Stimulated activated naive B cell treated with anti-CD40 and anti-IgM and Interleukin-4, amounts not matched to agents 10 μg/mL and 1 μg/mL and 100 μg/mL, for 72 hours (primary cell): ENCODE measurements around the gene HELT.
"Not testable (repeated sequence)": the region's sequence is repeated elsewhere in the genome, so short reads cannot be mapped to it uniquely, and the experiment has no call there.

ENCODE experiments used
- ATAC-seq, 2 donors: fragments of 150-1000 bp; cut with Tn5 transposase; replicated peaks; 2 replicates each; pipeline ENCODE4 v1.10.0; 2021; ENCODE audit warnings: moderate library complexity in 1 of 2
- DNase-seq: peaks from one replicate; pipeline ENCODE4 v3.0.0; 2021
- H3K27ac Mint-ChIP-seq: one replicate; pipeline ENCODE4 v1.8.0; 2022; ENCODE audit warnings: mild to moderate bottlenecking, mixed read lengths
- H3K27me3 Mint-ChIP-seq, 2 donors: one replicate each; pipeline ENCODE4 v1.8.0; 2022; ENCODE audit warnings: mixed read lengths in 2 of 2
- H3K36me3 Mint-ChIP-seq, 2 donors: one replicate each; pipeline ENCODE4 v1.8.0; 2022; ENCODE audit warnings: mixed read lengths in 2 of 2, mild to moderate bottlenecking in 1 of 2
- H3K4me1 Mint-ChIP-seq, 2 donors: one replicate each; pipeline ENCODE4 v1.8.0; 2022; ENCODE audit warnings: mixed read lengths in 2 of 2, mild to moderate bottlenecking in 1 of 2
- H3K4me3 Mint-ChIP-seq, 2 donors: one replicate each; pipeline ENCODE4 v1.8.0; 2022; ENCODE audit warnings: mild to moderate bottlenecking in 2 of 2, mixed read lengths in 2 of 2, moderate library complexity in 1 of 2
- H3K9me3 Mint-ChIP-seq, 2 donors: one replicate each; pipeline ENCODE4 v1.8.0; 2022; ENCODE audit warnings: mixed read lengths in 2 of 2, mild to moderate bottlenecking in 1 of 2

HELT gene

GRCh38 chr4:185036019-185036418 lies 17.7 kb downstream of the HELT start:
- no peak overlapping the region for H3K27ac Mint-ChIP-seq
- DNase-seq (no peak), ATAC-seq (peak; percentile 53 to 82)
- peaks cover 35 to 55% of the 10 kb centered on the region in 2 donors for H3K27me3 Mint-ChIP-seq
- peaks cover 0 to 4% of the 10 kb centered on the region in 2 donors for H3K9me3 Mint-ChIP-seq
- no peak overlapping the region for H3K4me3 Mint-ChIP-seq
- H3K4me1 Mint-ChIP-seq: peaks cover 7% of the 10 kb centered on the region in 2 donors
- no peaks in the 10 kb centered on the region for H3K36me3 Mint-ChIP-seq

DNA sequence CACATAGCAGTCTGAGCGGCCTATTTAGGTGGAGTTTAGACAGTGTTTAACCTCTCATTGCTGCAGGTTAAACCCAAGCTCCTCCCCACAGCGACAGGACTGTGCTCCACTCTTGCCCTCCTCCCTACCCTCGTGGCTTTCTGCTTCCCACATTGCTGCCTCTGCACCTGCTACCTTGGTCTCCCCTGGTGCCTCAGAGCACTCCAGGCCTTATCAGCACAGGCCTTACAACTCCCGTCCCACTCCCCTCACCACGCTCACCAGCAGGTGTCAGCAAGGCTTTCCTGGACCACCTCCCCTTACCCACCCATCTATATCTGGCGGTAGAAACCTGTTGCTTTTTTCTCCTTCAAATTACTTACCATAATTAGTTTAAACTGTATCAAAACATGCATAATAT lies 18.6 kb downstream of the HELT start:
- peaks cover 0 to 4% of the 10 kb centered on the region in 2 donors for H3K9me3 Mint-ChIP-seq
- peaks cover 7% of the 10 kb centered on the region in 2 donors for H3K4me1 Mint-ChIP-seq
- no peaks in the 10 kb centered on the region for H3K36me3 Mint-ChIP-seq
- peaks cover 32 to 48% of the 10 kb centered on the region in 2 donors for H3K27me3 Mint-ChIP-seq
- ATAC-seq (no peak), DNase-seq (no peak)
- no peak overlapping the region for H3K4me3 Mint-ChIP-seq
- H3K27ac Mint-ChIP-seq: no peak overlapping the region

DNA sequence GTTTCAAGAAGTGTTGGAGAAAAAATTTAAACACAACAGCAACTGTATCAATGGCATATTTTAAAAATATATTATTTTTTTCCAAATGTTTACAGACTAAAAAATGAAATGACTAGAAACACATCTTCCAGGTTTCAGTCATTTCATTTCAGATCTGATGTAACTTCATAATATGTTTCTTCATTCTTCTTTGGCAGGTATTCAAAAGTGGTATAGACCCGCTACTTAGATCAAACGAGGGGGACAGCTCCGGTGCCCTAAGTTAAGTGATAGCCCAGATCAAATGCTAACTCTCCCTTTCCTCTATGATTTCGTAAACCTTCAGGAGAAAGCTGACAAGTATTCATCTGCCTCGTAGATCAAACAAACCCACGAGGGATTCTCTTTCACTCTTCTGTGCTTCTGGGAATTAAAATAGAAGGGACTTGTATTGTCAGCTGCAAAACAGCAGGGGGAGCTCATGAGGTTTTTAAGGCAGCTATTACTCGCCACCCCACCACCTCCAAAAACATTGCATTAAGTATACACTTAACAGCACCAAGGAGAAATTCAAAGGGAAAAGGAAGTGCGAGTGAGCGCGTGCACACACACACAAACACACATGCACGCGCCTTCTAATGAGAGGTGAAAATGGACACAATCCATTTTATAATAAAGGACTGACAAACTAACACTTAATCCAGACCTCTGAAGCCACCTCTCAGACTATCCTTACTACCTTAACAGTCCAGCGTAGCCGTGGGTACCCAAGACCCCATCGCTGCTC lies 21.4 kb downstream of the HELT start:
- Mint-ChIP-seq H3K9me3 (peaks cover 0 to 4% of the 10 kb centered on the region in 2 donors), H3K4me1 (peaks cover 7% of the 10 kb centered on the region in 2 donors), H3K36me3 (no peaks in the 10 kb centered on the region), H3K27ac (no peak overlapping the region), H3K4me3 (peak overlapping the region in 1 of 2 donors; percentile 23), H3K27me3 (peaks cover 25 to 34% of the 10 kb centered on the region in 2 donors)
- ATAC-seq (peak; percentile 73 to 81), DNase-seq (peak; percentile 20)

- H3K27me3 Mint-ChIP-seq: peaks cover 25 to 39% of the 10 kb centered on the region in 2 donors
- ATAC-seq (no peak), DNase-seq (no peak)
- H3K9me3 Mint-ChIP-seq: peaks cover 0 to 4% of the 10 kb centered on the region in 2 donors
- H3K36me3 Mint-ChIP-seq: no peaks in the 10 kb centered on the region
- H3K4me3 Mint-ChIP-seq: no peak overlapping the region
- H3K27ac Mint-ChIP-seq: no peak overlapping the region
- peaks cover 7% of the 10 kb centered on the region in 2 donors for H3K4me1 Mint-ChIP-seq
Observed at GRCh38 chr4:185040523-185040922, 22.2 kb downstream of the HELT start.

DNA sequence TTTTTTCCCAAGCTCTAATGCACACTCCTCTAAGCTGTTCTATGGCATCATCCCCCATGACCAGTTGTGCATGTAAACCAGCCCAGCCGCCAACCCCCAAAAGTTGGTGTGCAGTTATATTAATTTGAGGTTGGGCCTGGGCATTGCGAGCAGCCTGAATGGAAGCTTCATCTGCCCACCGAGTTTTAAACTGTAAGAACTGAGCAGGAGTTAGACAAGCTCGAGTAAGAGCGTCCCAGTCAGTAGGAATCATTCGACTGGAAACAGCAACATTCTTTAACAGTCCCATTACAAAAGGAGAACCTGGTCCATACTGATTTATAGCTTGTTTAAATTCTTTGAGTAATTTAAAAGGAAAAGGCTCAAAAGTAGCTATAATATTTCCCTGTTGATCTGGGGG lies 32.0 kb downstream of the HELT start:
- not testable (repeated sequence) for H3K4me1 Mint-ChIP-seq, ATAC-seq, H3K36me3 Mint-ChIP-seq, DNase-seq, H3K9me3 Mint-ChIP-seq, H3K27ac Mint-ChIP-seq, H3K4me3 Mint-ChIP-seq
- H3K27me3 Mint-ChIP-seq: peaks cover 26 to 39% of the 10 kb centered on the region in 2 donors

DNA sequence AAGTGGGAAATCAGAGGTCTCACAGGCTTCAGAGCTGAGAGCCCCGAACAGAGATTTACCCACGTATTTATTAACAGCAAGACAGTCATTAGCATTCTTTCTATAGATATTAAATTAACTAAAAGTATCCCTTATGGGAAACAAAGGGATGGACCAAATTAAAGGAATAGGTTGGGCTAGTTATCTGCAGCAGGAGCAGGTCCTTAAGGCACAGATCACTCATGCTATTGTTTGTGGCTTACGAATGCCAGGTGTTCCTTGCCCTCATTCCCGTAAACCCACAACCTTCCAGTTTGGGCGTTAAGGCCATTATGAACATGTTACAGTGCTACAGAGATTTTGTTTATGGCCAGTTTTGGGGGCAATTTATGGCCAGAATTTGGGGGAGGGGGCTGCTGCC lies 33.0 kb downstream of the HELT start:
- not testable (repeated sequence) for DNase-seq, H3K36me3 Mint-ChIP-seq, H3K4me3 Mint-ChIP-seq, H3K9me3 Mint-ChIP-seq, H3K4me1 Mint-ChIP-seq, ATAC-seq, H3K27ac Mint-ChIP-seq
- H3K27me3 Mint-ChIP-seq: peaks cover 26 to 35% of the 10 kb centered on the region in 2 donors

DNA sequence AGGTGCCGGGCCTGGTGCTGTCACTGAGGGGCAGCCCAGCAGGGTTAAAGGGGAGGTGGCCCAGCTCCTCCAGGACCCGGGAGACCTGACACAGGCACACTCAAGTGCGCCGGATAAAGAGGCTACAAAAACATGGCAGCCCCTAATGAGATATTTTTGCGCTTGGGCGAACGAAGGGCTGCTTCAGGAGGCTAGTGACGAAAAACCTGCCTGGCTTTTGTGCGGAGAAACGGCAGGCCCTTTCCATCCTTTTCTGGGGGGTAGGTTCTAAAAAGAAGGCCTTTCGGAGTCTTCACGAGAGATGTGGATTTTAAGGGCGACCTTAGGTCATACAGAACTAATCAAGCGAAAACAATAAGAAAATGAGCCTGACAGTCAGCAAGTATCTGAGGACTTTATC lies 35.5 kb downstream of the HELT start:
- peaks cover 0 to 3% of the 10 kb centered on the region in 2 donors for H3K36me3 Mint-ChIP-seq
- peaks cover 22 to 53% of the 10 kb centered on the region in 2 donors for H3K27me3 Mint-ChIP-seq

DNA sequence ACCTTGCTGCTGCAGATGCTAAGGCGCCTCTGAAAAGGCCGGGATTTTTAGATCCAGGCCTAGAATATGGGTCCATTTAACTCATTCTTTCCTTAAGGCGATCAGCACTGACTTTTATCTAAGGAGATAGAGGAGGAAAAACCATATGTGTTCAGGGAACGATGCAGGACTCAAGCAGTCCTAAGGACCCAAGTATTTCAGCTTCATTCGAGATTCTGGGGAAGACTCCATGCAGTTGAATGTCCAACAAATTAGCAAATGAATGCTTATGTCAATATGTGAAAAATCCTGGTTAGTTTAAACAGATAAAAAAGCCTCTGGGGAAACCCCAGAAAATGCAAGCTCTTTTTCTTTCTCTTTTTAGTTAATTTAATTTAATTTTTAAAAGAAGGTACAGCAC lies 36.0 kb downstream of the HELT start:
- H3K36me3 Mint-ChIP-seq: peaks cover 0 to 3% of the 10 kb centered on the region in 2 donors
- no peak for ATAC-seq
- no peak overlapping the region for H3K4me3 Mint-ChIP-seq
- peaks cover 23 to 53% of the 10 kb centered on the region in 2 donors for H3K27me3 Mint-ChIP-seq
- H3K27ac Mint-ChIP-seq: no peak overlapping the region
- no peaks in the 10 kb centered on the region for H3K4me1 Mint-ChIP-seq
- no peak for DNase-seq
- peaks cover 0 to 3% of the 10 kb centered on the region in 2 donors for H3K9me3 Mint-ChIP-seq

More for the DNA sequence above, 35.5 kb downstream of the HELT start:
- H3K27ac Mint-ChIP-seq: no peak overlapping the region
- H3K4me3 Mint-ChIP-seq: no peak overlapping the region
- ATAC-seq (no peak), DNase-seq (no peak)
- no peaks in the 10 kb centered on the region for H3K4me1 Mint-ChIP-seq
- peaks cover 0 to 3% of the 10 kb centered on the region in 2 donors for H3K9me3 Mint-ChIP-seq

- Mint-ChIP-seq H3K4me1 (no peaks in the 10 kb centered on the region), H3K9me3 (peaks cover 0 to 3% of the 10 kb centered on the region in 2 donors), H3K27ac (no peak overlapping the region), H3K27me3 (peaks cover 21 to 48% of the 10 kb centered on the region in 2 donors), H3K36me3 (peaks cover 0 to 3% of the 10 kb centered on the region in 2 donors), H3K4me3 (no peak overlapping the region)
- ATAC-seq: no peak
- DNase-seq: no peak
Observed at GRCh38 chr4:185054886-185055285, 36.6 kb downstream of the HELT start.

- peaks cover 0 to 1% of the 10 kb centered on the region in 2 donors for H3K9me3 Mint-ChIP-seq
- H3K36me3 Mint-ChIP-seq: no peaks in the 10 kb centered on the region
- H3K27me3 Mint-ChIP-seq: peaks cover 10 to 54% of the 10 kb centered on the region in 2 donors
- no peaks in the 10 kb centered on the region for H3K4me1 Mint-ChIP-seq
- ATAC-seq (no peak), DNase-seq (no peak)
- H3K27ac Mint-ChIP-seq: no peak overlapping the region
- H3K4me3 Mint-ChIP-seq: no peak overlapping the region
Observed at GRCh38 chr4:185061610-185062009, 43.3 kb downstream of the HELT start.

- no peak for DNase-seq
- H3K4me1 Mint-ChIP-seq: no peaks in the 10 kb centered on the region
- H3K4me3 Mint-ChIP-seq: no peak overlapping the region
- H3K27ac Mint-ChIP-seq: no peak overlapping the region
- H3K27me3 Mint-ChIP-seq: peaks cover 10 to 46% of the 10 kb centered on the region in 2 donors
- no peaks in the 10 kb centered on the region for H3K36me3 Mint-ChIP-seq
- no peak for ATAC-seq
- peaks cover 0 to 1% of the 10 kb centered on the region in 2 donors for H3K9me3 Mint-ChIP-seq
Observed at GRCh38 chr4:185062606-185063005, 44.3 kb downstream of the HELT start.

DNA sequence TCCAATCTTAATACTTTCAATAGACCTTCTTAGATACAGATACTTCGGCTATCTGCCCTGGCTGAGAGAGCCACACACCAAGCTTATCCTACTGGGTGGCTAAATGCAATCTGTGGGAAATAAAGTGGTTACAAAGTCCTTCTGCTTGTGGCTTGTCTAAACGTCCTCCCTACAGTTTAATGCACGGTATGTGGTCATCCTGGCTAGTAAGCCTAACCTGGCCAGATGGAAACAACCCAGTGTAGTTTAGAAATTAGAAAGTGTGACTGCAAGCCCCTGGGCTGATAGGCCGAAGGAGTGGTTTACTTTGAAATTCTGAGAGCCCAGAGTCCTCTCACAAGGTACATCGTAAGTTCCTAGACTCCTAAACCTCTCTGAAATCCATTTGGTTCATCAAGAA lies 47.9 kb downstream of the HELT start:
- DNase-seq (no peak), ATAC-seq (no peak)
- no peak overlapping the region for H3K27ac Mint-ChIP-seq
- peaks cover 0 to 1% of the 10 kb centered on the region in 2 donors for H3K9me3 Mint-ChIP-seq
- no peak overlapping the region for H3K4me3 Mint-ChIP-seq
- no peaks in the 10 kb centered on the region for H3K36me3 Mint-ChIP-seq
- H3K27me3 Mint-ChIP-seq: peaks cover 15 to 39% of the 10 kb centered on the region in 2 donors
- no peaks in the 10 kb centered on the region for H3K4me1 Mint-ChIP-seq

- ATAC-seq: no peak
- Mint-ChIP-seq H3K9me3 (no peaks in the 10 kb centered on the region), H3K36me3 (no peaks in the 10 kb centered on the region), H3K27ac (no peak overlapping the region), H3K4me3 (no peak overlapping the region), H3K27me3 (peaks cover 23 to 31% of the 10 kb centered on the region in 2 donors), H3K4me1 (no peaks in the 10 kb centered on the region)
- no peak for DNase-seq
Observed at GRCh38 chr4:185068837-185069236, 50.5 kb downstream of the HELT start.
